ENCODE results near the gene FGD1.
A peak's percentile ranks its signal among the peaks of the same experiment; 100 is the strongest.

Gene FGD1

GRCh38 chrX:54470054-54470760, 25.8 kb downstream of the FGD1 start:
- DNase-seq = no peak

GRCh38 chrX:54452920-54453319, 43.1 kb downstream of the FGD1 start:
- DNase-seq = no peak

GRCh38 chrX:54449929-54450328, 46.1 kb downstream of the FGD1 start:
- no peak for DNase-seq

- DNase-seq = no peak
These were observed 48.6 kb downstream of the FGD1 start for GRCh38 chrX:54447461-54447860.

GRCh38 chrX:54446084-54446483, 50.0 kb downstream of the FGD1 start:
- DNase-seq = no peak

- no peak for DNase-seq
These were observed 51.3 kb downstream of the FGD1 start for GRCh38 chrX:54444752-54445151.

- DNase-seq = no peak
These were observed 53.2 kb downstream of the FGD1 start for GRCh38 chrX:54442790-54443189.

GRCh38 chrX:54439960-54440871, 55.8 kb downstream of the FGD1 start, which contains the start of gene TSR2:
TSR2 (plus strand) TSS chrX:54440404; CDS start chrX:54440422, 18 bp downstream.
- DNase-seq = peak; percentile 64

GRCh38 chrX:54435121-54435520, 60.9 kb downstream of the FGD1 start:
- DNase-seq = no peak

- no peak for DNase-seq
These were observed 65.5 kb downstream of the FGD1 start for GRCh38 chrX:54430519-54430918.

- no peak for DNase-seq
These were observed 68.1 kb downstream of the FGD1 start for GRCh38 chrX:54427837-54428424.

GRCh38 chrX:54423161-54423888, 72.7 kb downstream of the FGD1 start:
- no peak for DNase-seq

- no peak for DNase-seq
These were observed 73.9 kb downstream of the FGD1 start for GRCh38 chrX:54422168-54422567.

GRCh38 chrX:54419559-54420302, 76.3 kb downstream of the FGD1 start:
- DNase-seq = no peak

GRCh38 chrX:54416965-54417364, 79.1 kb downstream of the FGD1 start:
- DNase-seq = no peak

- no peak for DNase-seq
These were observed 80.3 kb downstream of the FGD1 start for GRCh38 chrX:54415534-54416350.

GRCh38 chrX:54413753-54414152, 82.3 kb downstream of the FGD1 start:
- DNase-seq = no peak

- no peak for DNase-seq
These were observed 84.3 kb downstream of the FGD1 start for GRCh38 chrX:54411732-54412131.

GRCh38 chrX:54407266-54407665, 88.8 kb downstream of the FGD1 start:
- DNase-seq = no peak

GRCh38 chrX:54397113-54397512, 98.9 kb downstream of the FGD1 start:
- DNase-seq = no peak
